Fibroblast of lung (primary cell): ENCODE results near the gene ACOT7. TPM values are rescaled to one million over a fixed set of nuclear protein-coding genes. Genes with fewer than 3 reads are reported as not detected.
A peak's percentile ranks its signal among the peaks of the same experiment; 100 is the strongest.

Experiments used
- DNase-seq, 2 donors: peaks; one replicate each; pipeline versions ENCODE4 v3.0.0 to v3.0.0-alpha.2; 2010; ENCODE audit warnings: low read depth in 2 of 2
- H2AFZ ChIP-seq: 2 replicates; pipeline ENCODE4 v1.5.1; 2012; ENCODE audit warnings: low read length, control low read depth, inconsistent platforms
- H3K27ac ChIP-seq: 2 replicates; pipeline ENCODE4 v1.5.1; 2011; ENCODE audit warnings: low read length, control low read depth; ENCODE audit not compliant: insufficient read depth
- H3K27me3 ChIP-seq: 2 replicates; pipeline ENCODE4 v1.5.1; 2011; ENCODE audit warnings: mild to moderate bottlenecking, low read length; ENCODE audit not compliant: control insufficient read depth, insufficient read depth
- H3K36me3 ChIP-seq: 2 replicates; pipeline ENCODE4 v1.5.1; 2011; ENCODE audit warnings: low read length; ENCODE audit not compliant: control insufficient read depth, insufficient read depth
- H3K4me1 ChIP-seq: 2 replicates; pipeline ENCODE4 v1.5.1; 2011; ENCODE audit warnings: low read length; ENCODE audit not compliant: control insufficient read depth, insufficient read depth; ENCODE audit errors: extremely low read depth
- H3K4me2 ChIP-seq: 2 replicates; pipeline ENCODE4 v1.5.1; 2011; ENCODE audit warnings: low read length, control low read depth; ENCODE audit not compliant: insufficient read depth; ENCODE audit errors: extremely low read depth
- H3K4me3 ChIP-seq, 4 experiments: fragments of 200-600 bp in 1 of 4; sonication (generic) in 1 of 4; replicated peaks in 1 of 4; 2 replicates each; pipeline ENCODE4 v1.5.1; 2011 to 2016; ENCODE audit warnings: low read length in 4 of 4, low read depth in 3 of 4, mild to moderate bottlenecking in 3 of 4, control low read depth in 2 of 4, inconsistent platforms in 1 of 4, mixed read lengths in 1 of 4; ENCODE audit not compliant: insufficient read depth in 1 of 4; ENCODE audit errors: control extremely low read depth in 1 of 4
- H3K79me2 ChIP-seq: 2 replicates; pipeline ENCODE4 v1.5.1; 2012; ENCODE audit warnings: mild to moderate bottlenecking, low read length, inconsistent platforms; ENCODE audit not compliant: control insufficient read depth, insufficient read depth
- H3K9ac ChIP-seq: 2 replicates; pipeline ENCODE4 v1.5.1; 2011; ENCODE audit warnings: mild to moderate bottlenecking, low read length, control low read depth; ENCODE audit not compliant: insufficient read depth
- H3K9me3 ChIP-seq: 2 replicates; pipeline ENCODE4 v1.5.1; 2012; ENCODE audit warnings: low read depth, low read length; ENCODE audit not compliant: control insufficient read depth, insufficient read depth
- H4K20me1 ChIP-seq: 2 replicates; pipeline ENCODE4 v1.5.1; 2011; ENCODE audit warnings: low read length; ENCODE audit not compliant: control insufficient read depth, insufficient read depth; ENCODE audit errors: extremely low read depth
- CTCF ChIP-seq, 2 donors: IDR thresholded peaks in 1 of 2; conservative IDR thresholded peaks in 1 of 2; 1 replicate in 1 of 2; 2 replicates in 1 of 2; pipeline ENCODE4 v1.5.1; 2011 to 2012; ENCODE audit warnings: low read length in 2 of 2, control low read depth in 1 of 2, inconsistent platforms in 1 of 2, low read depth in 1 of 2, mild to moderate bottlenecking in 1 of 2
- EZH2 ChIP-seq: IDR thresholded peaks from 2 replicates; pipeline ENCODE4 v1.5.1; 2012; ENCODE audit warnings: low read length, control low read depth, mild to moderate bottlenecking; ENCODE audit errors: missing control alignments
- polyA plus RNA-seq, 2 donors: library from polyadenylated mRNA; depleted of rRNA in 1 of 2; stranded (reverse) in 1 of 2; unstranded in 1 of 2; fragments of >200 nt; gene quantifications; 2 replicates each; pipeline ENCODE4 v1.2.1, GENCODE V29; 2011 to 2012; ENCODE audit warnings: missing spikeins in 1 of 2
- total RNA-seq: library from RNA; depleted of rRNA; stranded (reverse); fragments of >200 nt; gene quantifications from 2 replicates; pipeline ENCODE4 v1.2.1, GENCODE V29; 2014

The ACOT7 gene
- total and polyA plus RNA-seq, 2 donors (not counting 1 experiment from before 2014, with no cell fraction given), result 50.7 to 58.0 TPM

- Histone ChIP-seq H3K4me3 (no peak overlapping the region), H3K27me3 (no peaks in the 10 kb centered on the region), H3K79me2 (no peaks in the 10 kb centered on the region), H3K9ac (no peak overlapping the region), H4K20me1 (no peaks in the 10 kb centered on the region), H3K4me2 (no peak overlapping the region), H2AFZ (no peak overlapping the region), H3K27ac (no peak overlapping the region), H3K4me1 (peaks cover 21% of the 10 kb centered on the region), H3K36me3 (no peaks in the 10 kb centered on the region), H3K9me3 (no peaks in the 10 kb centered on the region)
- DNase-seq, result no peak
- TF ChIP-seq CTCF (conservative IDR thresholded peaks at IDR 0.05 in 1 of 2, IDR thresholded peaks at IDR 0.05 in 1 of 2; ENCODE audit: low read depth in 1 of 2, low read length in 2 of 2) (no peak), EZH2 (no peak)
These were observed 38.8 kb downstream of the ACOT7 start for GRCh38 chr1:6354659-6355317.

GRCh38 chr1:6353955-6354658, 39.5 kb downstream of the ACOT7 start:
- TF ChIP-seq CTCF (conservative IDR thresholded peaks at IDR 0.05 in 1 of 2, IDR thresholded peaks at IDR 0.05 in 1 of 2; ENCODE audit: low read depth in 1 of 2, low read length in 2 of 2) (no peak), EZH2 (no peak)
- DNase-seq, result peak in 1 of 2 donors; percentile 26
- no peaks in the 10 kb centered on the region for H3K79me2 ChIP-seq
- H3K36me3 ChIP-seq, result no peaks in the 10 kb centered on the region
- H4K20me1 ChIP-seq, result no peaks in the 10 kb centered on the region
- peak overlapping the region; percentile 73 for H3K4me2 ChIP-seq
- H2AFZ ChIP-seq, result no peak overlapping the region
- H3K4me3 ChIP-seq, result no peak overlapping the region
- peak overlapping the region; percentile 29 for H3K27ac ChIP-seq
- peaks cover 16% of the 10 kb centered on the region for H3K4me1 ChIP-seq
- H3K9ac ChIP-seq, result no peak overlapping the region
- H3K27me3 ChIP-seq, result no peaks in the 10 kb centered on the region
- no peaks in the 10 kb centered on the region for H3K9me3 ChIP-seq

DNA sequence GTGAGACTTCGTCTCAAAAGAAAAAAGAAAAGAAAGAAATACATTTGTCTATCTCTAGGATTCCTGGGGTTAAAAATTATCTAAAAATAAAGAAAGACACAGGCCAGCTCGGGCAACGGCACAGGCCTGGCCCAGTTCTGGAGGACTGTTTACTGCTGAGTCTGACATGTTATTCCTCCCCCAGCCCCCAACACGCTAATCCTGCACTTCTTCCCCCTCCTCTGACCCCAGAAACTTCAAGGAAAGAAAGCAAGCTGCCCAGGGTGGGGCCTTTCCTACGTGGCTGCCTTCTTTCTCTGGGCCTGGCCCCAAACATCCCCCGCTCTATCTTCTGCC, 40.0 kb downstream of the ACOT7 start:
- TF ChIP-seq EZH2 (no peak), CTCF (conservative IDR thresholded peaks at IDR 0.05 in 1 of 2, IDR thresholded peaks at IDR 0.05 in 1 of 2; ENCODE audit: low read depth in 1 of 2, low read length in 2 of 2) (no peak)
- Histone ChIP-seq H2AFZ (no peak overlapping the region), H3K4me1 (peaks cover 12% of the 10 kb centered on the region), H3K27ac (peak overlapping the region; percentile 29), H3K9ac (no peak overlapping the region), H3K4me3 (no peak overlapping the region), H3K36me3 (no peaks in the 10 kb centered on the region), H3K27me3 (no peaks in the 10 kb centered on the region), H3K9me3 (no peaks in the 10 kb centered on the region), H3K4me2 (peak overlapping the region; percentile 37), H4K20me1 (no peaks in the 10 kb centered on the region), H3K79me2 (no peaks in the 10 kb centered on the region)
- DNase-seq, result no peak
